Choroid plexus epithelial cell (primary cell): ENCODE measurements around the gene SYNJ2.
A peak's percentile ranks its signal among the peaks of the same experiment; 100 is the strongest.

ENCODE experiments used
- DNase-seq: peaks from one replicate; pipeline ENCODE4 v3.0.0-alpha.2; 2010; ENCODE audit warnings: low read depth
- H3K4me3 ChIP-seq: 2 replicates; pipeline ENCODE4 v1.5.1; 2011; ENCODE audit warnings: low read depth, mild to moderate bottlenecking, control low read depth, low read length, moderate library complexity
- TF ChIP-seq, protein P1 (sequence below): conservative IDR thresholded peaks from 2 replicates; pipeline ENCODE4 v1.5.1; 2011; ENCODE audit warnings: low read depth, mild to moderate bottlenecking, control low read depth, inconsistent platforms, low read length, moderate library complexity

Gene SYNJ2

GRCh38 chr6:158011478-158011920 lies 29.8 kb downstream of the SYNJ2 start:
- TF ChIP-seq, protein P1, sequence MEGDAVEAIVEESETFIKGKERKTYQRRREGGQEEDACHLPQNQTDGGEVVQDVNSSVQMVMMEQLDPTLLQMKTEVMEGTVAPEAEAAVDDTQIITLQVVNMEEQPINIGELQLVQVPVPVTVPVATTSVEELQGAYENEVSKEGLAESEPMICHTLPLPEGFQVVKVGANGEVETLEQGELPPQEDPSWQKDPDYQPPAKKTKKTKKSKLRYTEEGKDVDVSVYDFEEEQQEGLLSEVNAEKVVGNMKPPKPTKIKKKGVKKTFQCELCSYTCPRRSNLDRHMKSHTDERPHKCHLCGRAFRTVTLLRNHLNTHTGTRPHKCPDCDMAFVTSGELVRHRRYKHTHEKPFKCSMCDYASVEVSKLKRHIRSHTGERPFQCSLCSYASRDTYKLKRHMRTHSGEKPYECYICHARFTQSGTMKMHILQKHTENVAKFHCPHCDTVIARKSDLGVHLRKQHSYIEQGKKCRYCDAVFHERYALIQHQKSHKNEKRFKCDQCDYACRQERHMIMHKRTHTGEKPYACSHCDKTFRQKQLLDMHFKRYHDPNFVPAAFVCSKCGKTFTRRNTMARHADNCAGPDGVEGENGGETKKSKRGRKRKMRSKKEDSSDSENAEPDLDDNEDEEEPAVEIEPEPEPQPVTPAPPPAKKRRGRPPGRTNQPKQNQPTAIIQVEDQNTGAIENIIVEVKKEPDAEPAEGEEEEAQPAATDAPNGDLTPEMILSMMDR = no peak
- H3K4me3 ChIP-seq = no peak overlapping the region
- DNase-seq = peak; percentile 26

- TF ChIP-seq, protein P1 = no peak
- no peak for DNase-seq
- no peak overlapping the region for H3K4me3 ChIP-seq
Measured at GRCh38 chr6:158011980-158012566, 30.4 kb downstream of the SYNJ2 start.

- TF ChIP-seq, protein P1 = no peak
- H3K4me3 ChIP-seq = no peak overlapping the region
- DNase-seq = no peak
Measured at GRCh38 chr6:158013904-158014504, 32.3 kb downstream of the SYNJ2 start.

GRCh38 chr6:158014505-158015187 lies 33.0 kb downstream of the SYNJ2 start:
- DNase-seq = peak; percentile 26
- TF ChIP-seq, protein P1 = no peak
- H3K4me3 ChIP-seq = no peak overlapping the region

- TF ChIP-seq, protein P1 = no peak
- no peak overlapping the region for H3K4me3 ChIP-seq
- DNase-seq = no peak
Measured at GRCh38 chr6:158015188-158015506, 33.5 kb downstream of the SYNJ2 start.

DNA sequence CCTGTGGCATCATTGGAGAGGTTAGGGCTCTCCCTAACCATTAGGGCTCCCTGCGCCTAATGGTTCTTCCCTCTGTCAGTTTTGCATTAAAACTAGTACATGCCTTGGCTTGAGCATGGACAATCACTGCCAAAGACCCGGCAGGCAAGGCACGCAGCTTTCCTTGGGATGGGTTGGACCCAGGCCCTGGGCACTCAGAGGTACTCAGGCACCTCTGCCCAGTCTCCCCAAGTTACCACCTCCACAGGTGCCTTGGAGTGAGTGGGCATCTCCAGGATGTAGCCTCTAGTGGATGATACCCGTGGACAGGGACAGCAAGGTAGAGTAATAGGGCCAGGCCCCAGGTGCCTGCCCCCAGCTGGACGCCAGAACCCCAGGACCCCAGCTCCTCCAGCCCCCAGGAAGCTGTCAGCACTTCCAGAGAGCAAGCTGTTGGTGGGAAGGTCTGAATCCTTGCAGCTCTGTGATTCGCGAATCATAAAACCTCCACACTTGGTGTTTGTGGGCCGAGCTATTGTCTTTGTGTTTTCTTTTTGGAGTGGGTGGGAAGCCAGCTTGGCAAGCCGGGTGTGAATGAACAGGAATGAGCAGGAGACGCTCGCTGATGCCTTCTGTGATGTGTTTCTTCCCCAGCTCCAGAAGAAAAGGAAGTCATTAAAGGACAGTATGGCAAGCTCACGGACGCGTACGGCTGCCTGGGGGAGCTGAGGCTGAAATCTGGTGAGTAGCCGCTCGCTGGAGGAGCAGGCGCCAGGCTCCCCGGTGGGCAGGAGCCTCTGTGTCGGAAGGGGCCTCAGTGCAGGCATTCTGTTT lies 35.1 kb downstream of the SYNJ2 start:
- DNase-seq = peak; percentile 84
- peak overlapping the region; percentile 43 for H3K4me3 ChIP-seq
- TF ChIP-seq, protein P1 = no peak
